Heart right ventricle (tissue), 16 donors: ENCODE data around the gene SMAD3. TPM values are rescaled to one million over a fixed set of nuclear protein-coding genes. Genes with fewer than 3 reads are reported as not detected.

Experiments used
- ATAC-seq, 8 donors: fragments of 200-7000 bp; cut with Tn5 transposase; one replicate each; pipeline ENCODE4 v1.9.1; 2020; ENCODE audit warnings: mild to moderate bottlenecking in 8 of 8, moderate library complexity in 8 of 8, moderate number of reproducible peaks in 1 of 8
- DNase-seq, 2 donors: peaks; one replicate each; pipeline ENCODE4 v3.0.0-alpha.2; 2020
- H3K27ac ChIP-seq, 10 donors: fragments of 200-600 bp; sonication (generic) in 2 of 10; one replicate each; pipeline versions ENCODE4 v1.5.0 to v1.8.0; 2020 to 2022; ENCODE audit warnings: mild to moderate bottlenecking in 3 of 10
- H3K27me3 ChIP-seq, 7 donors: fragments of 200-600 bp; one replicate each; pipeline ENCODE4 v1.8.0; 2021 to 2022; ENCODE audit warnings: mild to moderate bottlenecking in 2 of 7
- H3K36me3 ChIP-seq, 9 donors: fragments of 200-600 bp; sonication (generic) in 1 of 9; one replicate each; pipeline versions ENCODE4 v1.5.0 to v1.8.0; 2020 to 2022; ENCODE audit warnings: mild to moderate bottlenecking in 2 of 9
- H3K4me1 ChIP-seq, 9 donors: fragments of 200-600 bp; sonication (generic) in 1 of 9; one replicate each; pipeline versions ENCODE4 v1.5.0 to v1.8.0; 2020 to 2022; ENCODE audit warnings: mild to moderate bottlenecking in 4 of 9
- H3K4me3 ChIP-seq, 10 donors: fragments of 200-600 bp; sonication (generic) in 2 of 10; one replicate each; pipeline versions ENCODE4 v1.5.0 to v1.8.0; 2020 to 2022; ENCODE audit warnings: mild to moderate bottlenecking in 7 of 10, moderate library complexity in 2 of 10
- H3K9me3 ChIP-seq, 11 donors: fragments of 200-600 bp in 10 of 11; sonication (generic) in 2 of 11; one replicate each; pipeline versions ENCODE4 v1.5.0 to v1.8.0; 2013 to 2022; ENCODE audit warnings: mild to moderate bottlenecking in 2 of 11, control low read depth in 1 of 11, moderate library complexity in 1 of 11
- CTCF ChIP-seq, 9 donors: fragments of 200-600 bp; sonication (generic) in 2 of 9; IDR thresholded peaks; one replicate each; pipeline versions ENCODE4 v1.5.0 to v1.8.0; 2021 to 2022; ENCODE audit warnings: antibody characterized with exemption in 9 of 9, mild to moderate bottlenecking in 5 of 9, moderate library complexity in 1 of 9
- WGBS, 2 donors: extraction: QIAGEN DNeasy Blood & Tissue Kit; methylation state at CpG; one replicate each; pipeline ENCODE4 v1.1.7; 2013; ENCODE audit warnings: inconsistent platforms in 1 of 2; 5-methylcytosine and 5-hydroxymethylcytosine counted together
- intact Hi-C, 10 donors: fragments of 100-400 bp; cut with DNase I; formaldehyde crosslinking; loops; one replicate each; pipeline versions ENCODE4 v1.11.1 to v1.14.2; 2022
- polyA plus RNA-seq, 2 donors: library from polyadenylated mRNA; stranded (reverse); fragments of 200-250 nt; gene quantifications; one replicate each; pipeline ENCODE4 v1.2.3, GENCODE V29; 2013
- total RNA-seq, 10 donors: library from RNA; stranded (reverse); fragmentation: NEBNext Ultra II Directional in 3 of 10; extraction: Animal tissue kit (Norgen Biotek cat#: 25700) in 3 of 10; gene quantifications; one replicate each; pipeline versions ENCODE4 v1.2.1 to v1.2.4, GENCODE V29; 2021 to 2023
- donor health status: Arrhythmogenic right ventricular cardiomyopathy.
- donor health status: ischemic (EF 13 %, LVEDD 7.1; RV severe dilation, severe dysfunction).
- donor health status: healthy with polysubstance abuse.
- donor health status: DM: no; HTN: yes; CAD: no.
- donor health status: DM: no; HTN: no; CAD: no.
- donor health status: ischemic (EF 25% LVEDD 6.9; RV normal size, moderate dysfunction).
- donor health status: ischemic (EF 25% LVEDD 5.7; RV mildly dilated, moderate dysfunction).
- donor health status: healthy.
- donor health status: DM: yes; HTN: yes; CAD: no.
- donor health status: Ischemic cardiomyopathy.
- donor health status: ischemic (EF 35%, LVEDD 5.7; RV mildly dilated, moderate dysfunction).
- donor health status: nonischemic (EF 11% LVEDD 7.7; RV severe dilation, severe dysfunction).
- donor health status: DM: yes; HTN: yes; CAD: no.
- donor health status: PGD.
- donor health status: ischemic (EF 29% LVEDD 5.4; RV normal size, mild dysfunction).
- donor health status: nonischemic (EF 23%, LVEDD 6.1; RV moderate dilation, normal function).

SMAD3 gene
- total and polyA plus RNA-seq, 12 donors = 6.2 to 44.8 (median 15.5) TPM

DNA sequence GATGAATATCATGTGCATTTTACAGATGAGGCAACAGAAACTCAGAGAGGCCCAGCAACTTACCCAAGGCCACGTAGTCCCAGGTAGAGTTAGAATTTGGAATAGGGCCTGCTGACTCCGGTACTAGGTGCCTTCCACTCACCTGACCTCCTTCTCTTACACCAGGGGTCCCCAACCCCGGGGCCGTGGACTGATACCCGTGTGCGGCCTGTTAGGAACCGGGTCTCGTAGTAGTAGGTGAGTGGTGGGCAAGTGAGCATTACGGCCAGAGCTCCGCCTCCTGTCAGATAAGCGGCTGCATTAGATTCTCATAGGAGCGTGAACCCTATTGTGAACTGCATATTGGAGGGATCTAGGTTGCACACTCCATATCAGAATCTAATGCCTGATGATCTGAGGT lies 64.8 kb downstream of the SMAD3 start:
- DNase-seq (no peak), ATAC-seq (no peak)
- intact Hi-C loops = no loop called here
- H3K4me1 ChIP-seq = peaks cover 21 to 90% (median 77%) of the 10 kb centered on the region in 9 donors
- 88 to 93% methylated on average over 12 of the region's 12 CpGs for WGBS, 2 donors
- H3K4me3 ChIP-seq = no peak overlapping the region
- peaks cover 0 to 7% (median 0%) of the 10 kb centered on the region in 9 donors for H3K36me3 ChIP-seq
- H3K27me3 ChIP-seq = no peaks in the 10 kb centered on the region
- no peaks in the 10 kb centered on the region for H3K9me3 ChIP-seq
- no peak for TF ChIP-seq CTCF (IDR thresholded peaks at IDR 0.05)
- H3K27ac ChIP-seq = no peak overlapping the region

GRCh38 chr15:67130673-67131601 lies 65.5 kb downstream of the SMAD3 start:
- 67% methylated on average over 15 of the region's 15 CpGs for WGBS, 2 donors
- intact Hi-C loops = no loop called here
- H3K4me1 ChIP-seq = peaks cover 22 to 90% (median 75%) of the 10 kb centered on the region in 9 donors
- H3K9me3 ChIP-seq = no peaks in the 10 kb centered on the region
- peak overlapping the region in 3 of 10 donors; percentile 4 to 52 (median 46) for H3K27ac ChIP-seq
- H3K36me3 ChIP-seq = peaks cover 0 to 7% (median 0%) of the 10 kb centered on the region in 9 donors
- TF ChIP-seq CTCF (IDR thresholded peaks at IDR 0.05) = no peak
- DNase-seq (no peak), ATAC-seq (peak in 1 of 8 donors; percentile 8)
- no peak overlapping the region for H3K4me3 ChIP-seq
- H3K27me3 ChIP-seq = no peaks in the 10 kb centered on the region

- DNase-seq = no peak
- TF ChIP-seq CTCF (IDR thresholded peaks at IDR 0.05) = no peak
- 74 to 75% methylated on average over 3 of the region's 3 CpGs for WGBS, 2 donors
- no peaks in the 10 kb centered on the region for H3K27me3 ChIP-seq
- H3K4me1 ChIP-seq = peaks cover 23 to 85% (median 70%) of the 10 kb centered on the region in 9 donors
- peak overlapping the region in 2 of 10 donors; percentile 13 to 81 for H3K27ac ChIP-seq
- H3K9me3 ChIP-seq = no peaks in the 10 kb centered on the region
- peaks cover 0 to 7% (median 0%) of the 10 kb centered on the region in 9 donors for H3K36me3 ChIP-seq
- intact Hi-C loops = no loop called here
- ATAC-seq = no peak
- H3K4me3 ChIP-seq = no peak overlapping the region
Measured at GRCh38 chr15:67132276-67132675, 66.9 kb downstream of the SMAD3 start.

DNA sequence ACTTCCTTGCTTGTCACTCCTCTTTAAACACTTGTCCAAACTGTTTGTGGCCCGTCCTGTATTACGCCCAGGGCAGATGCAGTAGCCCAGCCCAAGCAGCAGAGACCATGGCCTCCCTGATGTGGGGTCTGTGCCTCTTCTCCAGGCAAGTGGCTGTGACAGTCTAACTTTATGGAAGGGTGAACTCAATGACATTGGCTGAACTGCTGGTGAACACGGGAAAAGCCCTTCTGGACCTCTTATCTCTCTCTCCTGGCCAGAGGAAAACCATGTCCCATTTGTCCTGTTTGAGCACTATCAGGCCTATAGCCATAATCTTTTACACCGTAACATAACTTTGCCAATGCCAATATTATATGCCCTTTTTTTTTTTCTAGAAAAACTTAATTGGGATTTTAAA lies 67.6 kb downstream of the SMAD3 start:
- intact Hi-C loops = no loop called here
- WGBS, 2 donors = 54 to 69% methylated on average over 4 of the region's 4 CpGs
- H3K4me3 ChIP-seq = no peak overlapping the region
- DNase-seq = no peak
- H3K9me3 ChIP-seq = no peaks in the 10 kb centered on the region
- H3K27me3 ChIP-seq = no peaks in the 10 kb centered on the region
- ATAC-seq = peak in 1 of 8 donors; percentile 13
- peaks cover 23 to 85% (median 68%) of the 10 kb centered on the region in 9 donors for H3K4me1 ChIP-seq
- peaks cover 0 to 7% (median 0%) of the 10 kb centered on the region in 9 donors for H3K36me3 ChIP-seq
- no peak for TF ChIP-seq CTCF (IDR thresholded peaks at IDR 0.05)
- H3K27ac ChIP-seq = peak overlapping the region in 5 of 10 donors; percentile 80 to 89 (median 81)
